Measurements from ENCODE around the gene LRMDA. TPM values are rescaled to one million over a fixed set of nuclear protein-coding genes. Genes with fewer than 3 reads are reported as not detected.

The LRMDA gene
- total and polyA plus RNA-seq, 2 donors (not counting 1 experiment from before 2014, with no cell fraction given) = 0.12 TPM; not detected in 1

DNA sequence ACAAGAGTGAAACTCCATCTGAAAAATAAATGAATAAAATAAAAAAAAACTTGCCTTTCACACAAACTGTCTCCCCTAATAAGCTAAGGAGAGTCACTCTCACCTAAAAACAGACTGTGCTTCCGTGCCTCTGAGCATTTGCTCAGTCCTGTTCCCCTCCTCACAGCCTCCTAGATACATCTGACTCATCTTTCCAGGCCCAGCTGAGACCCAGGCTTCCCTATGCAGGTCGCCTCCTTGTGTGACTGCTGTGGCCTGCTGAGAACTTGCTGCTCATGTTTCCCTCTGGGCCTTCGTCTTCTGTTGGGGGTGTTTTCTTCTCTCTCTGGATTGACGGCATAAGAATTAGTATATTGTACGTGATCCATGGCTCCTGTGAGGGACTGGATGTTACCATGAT is 777.7 kb downstream of the LRMDA start:
- Histone ChIP-seq H3K9me3 (ENCODE audit: control extremely low read depth in 1 of 3, control insufficient read depth in 2 of 3, insufficient read depth in 1 of 3, low read length in 2 of 3) (no peaks in the 10 kb centered on the region), H3K9ac (ENCODE audit: low read length) (no peak overlapping the region), H3K4me3 (ENCODE audit: control extremely low read depth in 1 of 5, extremely low read depth in 1 of 5, insufficient read depth in 1 of 5, low read depth in 2 of 5, low read length in 4 of 5) (no peak overlapping the region), H3K4me1 (ENCODE audit: control insufficient read depth in 2 of 2, insufficient read depth in 2 of 2, low read length in 2 of 2) (no peaks in the 10 kb centered on the region), H4K20me1 (ENCODE audit: control insufficient read depth, insufficient read depth, low read length, poor library complexity, severe bottlenecking) (no peaks in the 10 kb centered on the region), H3K36me3 (replicated peaks in 1 of 2; ENCODE audit: control extremely low read depth in 1 of 2, control insufficient read depth in 1 of 2, extremely low read depth in 1 of 2, insufficient read depth in 2 of 2, low read length in 1 of 2) (no peaks in the 10 kb centered on the region), H3K79me2 (ENCODE audit: control insufficient read depth, insufficient read depth, low read length) (no peaks in the 10 kb centered on the region), H3K27ac (ENCODE audit: low read length in 2 of 2) (no peak overlapping the region), H3K27me3 (replicated peaks in 1 of 4; ENCODE audit: control extremely low read depth in 1 of 4, control insufficient read depth in 3 of 4, insufficient read depth in 4 of 4, low read length in 3 of 4) (no peaks in the 10 kb centered on the region), H2AFZ (ENCODE audit: insufficient read depth, low read depth, low read length, poor library complexity, severe bottlenecking) (no peak overlapping the region), H3K4me2 (replicated peaks; ENCODE audit: low read depth, low read length, poor library complexity, severe bottlenecking) (no peak overlapping the region)
- no peaks in the 10 kb centered on the region for H3K4me1 Mint-ChIP-seq
- ATAC-seq (ENCODE audit: low read depth) (no peak), DNase-seq (no peak)
- POLR2A ChIA-PET = no interaction called here
- CTCF ChIA-PET = no interaction called here
- 43% methylated on average over 1 of the region's 5 CpGs for WGBS (ENCODE audit: insufficient coverage)
- H3K27me3 Mint-ChIP-seq = no peaks in the 10 kb centered on the region
- H3K4me3 Mint-ChIP-seq = no peak overlapping the region
- H3K27ac Mint-ChIP-seq = no peak overlapping the region
- intact Hi-C loops (cut with micrococcal nuclease) = no loop called here
- TF ChIP-seq EZH2 (IDR thresholded peaks at IDR 0.05; ENCODE audit: borderline replicate concordance, insufficient read depth, low read depth, low read length, poor library complexity, severe bottlenecking) = no peak
- TF ChIP-seq, protein P1, sequence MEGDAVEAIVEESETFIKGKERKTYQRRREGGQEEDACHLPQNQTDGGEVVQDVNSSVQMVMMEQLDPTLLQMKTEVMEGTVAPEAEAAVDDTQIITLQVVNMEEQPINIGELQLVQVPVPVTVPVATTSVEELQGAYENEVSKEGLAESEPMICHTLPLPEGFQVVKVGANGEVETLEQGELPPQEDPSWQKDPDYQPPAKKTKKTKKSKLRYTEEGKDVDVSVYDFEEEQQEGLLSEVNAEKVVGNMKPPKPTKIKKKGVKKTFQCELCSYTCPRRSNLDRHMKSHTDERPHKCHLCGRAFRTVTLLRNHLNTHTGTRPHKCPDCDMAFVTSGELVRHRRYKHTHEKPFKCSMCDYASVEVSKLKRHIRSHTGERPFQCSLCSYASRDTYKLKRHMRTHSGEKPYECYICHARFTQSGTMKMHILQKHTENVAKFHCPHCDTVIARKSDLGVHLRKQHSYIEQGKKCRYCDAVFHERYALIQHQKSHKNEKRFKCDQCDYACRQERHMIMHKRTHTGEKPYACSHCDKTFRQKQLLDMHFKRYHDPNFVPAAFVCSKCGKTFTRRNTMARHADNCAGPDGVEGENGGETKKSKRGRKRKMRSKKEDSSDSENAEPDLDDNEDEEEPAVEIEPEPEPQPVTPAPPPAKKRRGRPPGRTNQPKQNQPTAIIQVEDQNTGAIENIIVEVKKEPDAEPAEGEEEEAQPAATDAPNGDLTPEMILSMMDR (IDR thresholded peaks at IDR 0.05) = no peak
- no peaks in the 10 kb centered on the region for H3K9me3 Mint-ChIP-seq (ENCODE audit: insufficient read depth)

- Histone ChIP-seq H2AFZ (ENCODE audit: insufficient read depth, low read depth, low read length, poor library complexity, severe bottlenecking) (no peak overlapping the region), H4K20me1 (ENCODE audit: control insufficient read depth, insufficient read depth, low read length, poor library complexity, severe bottlenecking) (no peaks in the 10 kb centered on the region), H3K79me2 (ENCODE audit: control insufficient read depth, insufficient read depth, low read length) (no peaks in the 10 kb centered on the region), H3K36me3 (replicated peaks in 1 of 2; ENCODE audit: control extremely low read depth in 1 of 2, control insufficient read depth in 1 of 2, extremely low read depth in 1 of 2, insufficient read depth in 2 of 2, low read length in 1 of 2) (no peaks in the 10 kb centered on the region), H3K4me3 (ENCODE audit: control extremely low read depth in 1 of 5, extremely low read depth in 1 of 5, insufficient read depth in 1 of 5, low read depth in 2 of 5, low read length in 4 of 5) (no peak overlapping the region), H3K4me1 (ENCODE audit: control insufficient read depth in 2 of 2, insufficient read depth in 2 of 2, low read length in 2 of 2) (no peaks in the 10 kb centered on the region), H3K4me2 (replicated peaks; ENCODE audit: low read depth, low read length, poor library complexity, severe bottlenecking) (no peak overlapping the region), H3K9me3 (ENCODE audit: control extremely low read depth in 1 of 3, control insufficient read depth in 2 of 3, insufficient read depth in 1 of 3, low read length in 2 of 3) (no peaks in the 10 kb centered on the region), H3K9ac (ENCODE audit: low read length) (no peak overlapping the region), H3K27ac (ENCODE audit: low read length in 2 of 2) (no peak overlapping the region), H3K27me3 (replicated peaks in 1 of 4; ENCODE audit: control extremely low read depth in 1 of 4, control insufficient read depth in 3 of 4, insufficient read depth in 4 of 4, low read length in 3 of 4) (no peaks in the 10 kb centered on the region)
- Mint-ChIP-seq H3K27ac (no peak overlapping the region), H3K9me3 (ENCODE audit: insufficient read depth) (no peaks in the 10 kb centered on the region), H3K4me1 (no peaks in the 10 kb centered on the region), H3K4me3 (no peak overlapping the region), H3K27me3 (no peaks in the 10 kb centered on the region)
- no CpG with 5 or more reads among the region's 3 CpGs for WGBS (ENCODE audit: insufficient coverage)
- DNase-seq (no peak), ATAC-seq (ENCODE audit: low read depth) (no peak)
- ChIA-PET POLR2A (no interaction called here), CTCF (no interaction called here)
- TF ChIP-seq, protein P1 (IDR thresholded peaks at IDR 0.05) = no peak
- TF ChIP-seq EZH2 (IDR thresholded peaks at IDR 0.05; ENCODE audit: borderline replicate concordance, insufficient read depth, low read depth, low read length, poor library complexity, severe bottlenecking) = no peak
- intact Hi-C loops (cut with micrococcal nuclease) = no loop called here
Measured at GRCh38 chr10:76210211-76210610, 778.8 kb downstream of the LRMDA start.
